Peyer's patch (tissue), 4 donors: ENCODE measurements around the gene SPATA3.

Experiments used
- POLR2A ChIP-seq, 2 donors: fragments of 450-650 bp; IDR thresholded peaks; one replicate each; pipeline ENCODE4 v1.5.1; 2017; ENCODE audit warnings: antibody characterized with exemption in 2 of 2, mild to moderate bottlenecking in 2 of 2, moderate library complexity in 2 of 2
- TF ChIP-seq, protein P1 (sequence below), 6 experiments: fragments of 450-650 bp in 4 of 6; fragments of 200-600 bp in 2 of 6; sonication (generic) in 1 of 6; IDR thresholded peaks; one replicate each; pipeline ENCODE4 v1.5.1; 2017 to 2019; ENCODE audit warnings: antibody characterized with exemption in 6 of 6, mild to moderate bottlenecking in 3 of 6, moderate library complexity in 1 of 6

DNA sequence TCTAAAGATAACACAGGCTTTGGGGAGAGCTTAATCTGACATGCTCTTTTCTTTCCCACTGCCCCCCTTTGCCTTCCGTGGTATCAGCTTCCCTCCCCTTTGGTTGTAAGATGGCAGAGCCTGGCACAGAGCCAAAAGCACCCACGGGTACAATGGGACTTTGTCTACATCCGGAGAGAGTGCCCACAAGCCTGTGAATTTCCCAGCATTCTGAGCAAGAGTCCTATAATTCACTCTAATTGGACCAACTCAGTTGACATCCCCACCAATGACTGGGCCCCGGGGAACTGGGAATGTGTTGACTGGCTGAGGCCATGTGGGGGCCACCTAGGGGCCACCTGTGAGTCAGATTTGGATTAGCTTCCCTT, 21.3 kb downstream of the SPATA3 start:
- TF ChIP-seq, protein P1, sequence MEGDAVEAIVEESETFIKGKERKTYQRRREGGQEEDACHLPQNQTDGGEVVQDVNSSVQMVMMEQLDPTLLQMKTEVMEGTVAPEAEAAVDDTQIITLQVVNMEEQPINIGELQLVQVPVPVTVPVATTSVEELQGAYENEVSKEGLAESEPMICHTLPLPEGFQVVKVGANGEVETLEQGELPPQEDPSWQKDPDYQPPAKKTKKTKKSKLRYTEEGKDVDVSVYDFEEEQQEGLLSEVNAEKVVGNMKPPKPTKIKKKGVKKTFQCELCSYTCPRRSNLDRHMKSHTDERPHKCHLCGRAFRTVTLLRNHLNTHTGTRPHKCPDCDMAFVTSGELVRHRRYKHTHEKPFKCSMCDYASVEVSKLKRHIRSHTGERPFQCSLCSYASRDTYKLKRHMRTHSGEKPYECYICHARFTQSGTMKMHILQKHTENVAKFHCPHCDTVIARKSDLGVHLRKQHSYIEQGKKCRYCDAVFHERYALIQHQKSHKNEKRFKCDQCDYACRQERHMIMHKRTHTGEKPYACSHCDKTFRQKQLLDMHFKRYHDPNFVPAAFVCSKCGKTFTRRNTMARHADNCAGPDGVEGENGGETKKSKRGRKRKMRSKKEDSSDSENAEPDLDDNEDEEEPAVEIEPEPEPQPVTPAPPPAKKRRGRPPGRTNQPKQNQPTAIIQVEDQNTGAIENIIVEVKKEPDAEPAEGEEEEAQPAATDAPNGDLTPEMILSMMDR (IDR thresholded peaks at IDR 0.05): no peak
- no peak for TF ChIP-seq POLR2A (IDR thresholded peaks at IDR 0.05)
